Hepatic stellate cell (primary cell): ENCODE data around the gene DCTN5.
"Not testable (repeated sequence)": the region's sequence is repeated elsewhere in the genome, so short reads cannot be mapped to it uniquely, and the experiment has no call there.

Source experiments
- DNase-seq: peaks from one replicate; pipeline ENCODE4 v3.0.0; 2011; ENCODE audit warnings: low spot score

Gene DCTN5

DNA sequence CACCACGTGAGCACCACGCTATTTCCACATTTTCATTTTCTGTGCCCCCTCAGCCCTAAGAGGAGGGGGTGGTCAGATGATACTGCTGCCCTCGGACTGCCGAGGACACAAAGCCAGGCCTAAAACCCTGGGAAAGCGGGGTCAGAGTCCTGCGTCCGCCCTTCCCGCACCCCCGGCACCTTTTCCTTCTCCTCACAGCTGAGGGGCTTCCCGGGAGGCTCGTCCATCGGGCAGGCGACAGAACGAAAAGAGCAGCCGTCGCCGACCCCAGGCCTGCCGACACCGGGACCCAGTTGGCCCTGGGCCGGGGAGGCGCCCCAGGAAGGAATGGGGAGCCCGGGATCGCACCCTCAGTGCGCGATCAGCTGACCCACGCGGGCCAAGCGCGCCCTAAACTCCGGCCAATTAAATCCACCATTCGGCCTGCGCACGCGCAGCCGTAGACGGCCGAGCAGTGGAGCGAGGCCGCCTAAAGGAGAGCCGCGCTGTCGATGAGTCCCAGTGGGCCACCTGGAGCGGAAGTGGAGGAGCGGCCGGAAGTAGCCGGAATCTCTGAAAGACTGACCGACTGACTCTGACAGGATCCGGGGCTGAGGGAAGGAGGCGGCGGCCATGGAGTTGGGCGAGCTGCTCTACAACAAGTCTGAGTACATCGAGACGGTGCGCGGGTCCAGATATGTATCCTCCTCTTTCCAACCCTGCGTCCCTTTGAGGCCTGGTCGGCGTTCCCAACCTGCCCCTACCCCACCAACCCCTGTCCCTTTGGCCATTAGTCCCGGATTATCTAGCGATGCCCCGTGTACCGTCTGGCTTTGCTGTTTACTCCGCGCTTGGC, at the start of gene DCTN5, which contains the start of gene PALB2:
Gene DCTN5, plus strand, starts transcription at position 536 of the 835 bp plus-strand sequence. Its CDS starts 77 bp downstream, at position 613.
Gene PALB2, minus strand, starts transcription at position 380 of the 835 bp plus-strand sequence. Its CDS starts 153 bp downstream, at position 227.
- DNase-seq = peak; percentile 96

DNA sequence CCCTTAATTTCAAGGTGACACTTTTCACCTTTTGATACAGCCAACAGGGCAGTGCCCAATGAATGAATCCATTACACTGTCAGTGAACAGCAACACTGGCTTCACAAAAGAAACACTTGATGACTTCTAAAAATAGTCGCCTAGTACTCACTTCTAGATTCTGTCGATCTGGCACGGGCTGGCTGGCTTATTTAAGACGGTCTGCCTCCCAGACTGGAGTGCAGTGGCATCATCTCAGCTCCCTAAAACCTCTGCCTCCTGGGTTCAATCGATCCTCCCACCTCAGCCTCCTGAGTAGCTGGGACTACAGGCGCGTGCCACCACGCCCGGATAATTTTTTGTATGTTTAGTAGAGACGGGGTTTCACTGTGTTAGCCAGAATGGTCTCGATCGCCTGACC, 47.1 kb upstream of the DCTN5 start:
- DNase-seq = no peak

DNA sequence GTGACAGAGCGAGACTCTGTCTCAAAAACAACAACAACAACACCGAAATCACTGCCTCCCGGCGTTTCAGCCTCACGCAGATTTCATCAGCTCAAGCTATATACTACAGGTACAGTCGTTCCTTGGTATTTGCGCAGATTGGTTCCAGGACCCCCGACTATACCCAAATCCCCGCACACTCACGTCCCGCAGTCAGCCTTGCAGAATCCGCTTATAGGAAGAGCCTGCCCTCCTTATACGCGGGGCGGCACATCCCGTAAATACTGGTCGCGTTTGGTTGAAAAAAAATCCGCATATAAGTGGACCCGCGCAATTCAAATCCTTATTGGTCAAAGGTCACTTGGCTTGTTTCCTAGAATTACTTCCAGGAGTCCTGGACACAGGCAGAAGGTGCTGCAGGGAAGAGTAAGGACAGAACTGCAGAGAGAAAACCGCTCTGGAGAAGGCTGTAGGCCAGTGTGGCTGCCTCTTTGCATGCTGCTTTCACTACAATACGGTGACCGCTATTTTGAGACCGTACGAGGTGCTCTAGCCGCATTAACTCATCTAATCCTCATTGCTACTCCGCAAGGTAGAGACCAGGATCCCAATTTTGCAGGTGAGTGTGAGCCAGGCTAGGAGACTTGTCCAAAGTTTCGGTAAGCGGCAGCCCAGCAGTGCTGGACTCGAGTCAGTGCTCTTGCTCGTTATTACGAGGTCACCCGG, 45.9 kb upstream of the DCTN5 start:
- DNase-seq = no peak

DNA sequence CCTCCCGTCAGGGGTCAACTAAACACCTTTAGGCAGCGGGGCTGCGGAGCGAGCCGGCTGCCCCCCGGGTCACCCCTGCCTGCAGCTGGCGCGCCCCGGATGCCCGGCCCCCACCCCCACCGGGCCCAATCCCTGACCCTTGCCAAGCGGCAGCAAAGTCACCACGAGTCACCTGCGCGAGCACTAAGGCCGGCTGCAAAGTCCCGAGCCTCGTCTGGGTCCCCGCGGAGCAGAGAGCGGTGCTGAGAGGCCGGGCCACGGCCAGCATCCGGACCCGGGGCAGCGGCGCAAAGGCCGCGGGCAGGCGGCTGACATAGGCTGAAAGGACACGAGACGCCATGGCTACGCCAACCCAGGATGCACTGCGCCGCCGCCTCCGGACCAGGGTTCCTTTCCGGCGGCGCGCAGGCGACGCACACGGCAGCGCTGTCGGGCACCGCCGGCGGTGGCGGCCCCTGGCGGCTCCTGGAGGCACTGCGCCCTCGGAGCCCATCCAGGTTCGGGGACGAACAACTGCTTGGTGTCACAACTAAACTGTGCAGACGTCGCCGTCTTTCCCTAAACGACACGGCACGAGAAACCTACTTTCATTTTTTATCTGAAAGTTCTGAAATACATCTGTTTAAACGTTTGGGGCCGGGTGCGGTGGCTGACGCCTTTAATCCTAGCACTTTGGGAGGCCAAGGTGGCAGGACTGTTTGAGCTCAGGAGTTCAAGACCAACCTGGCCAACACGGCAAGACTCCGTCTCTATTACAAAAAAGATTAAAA, 45.1 kb upstream of the DCTN5 start, which contains the start of gene NDUFAB1:
Gene NDUFAB1, minus strand, starts transcription at position 366 of the 770 bp plus-strand sequence. Its CDS starts 26 bp downstream, at position 340.
- DNase-seq = peak; percentile 88

DNA sequence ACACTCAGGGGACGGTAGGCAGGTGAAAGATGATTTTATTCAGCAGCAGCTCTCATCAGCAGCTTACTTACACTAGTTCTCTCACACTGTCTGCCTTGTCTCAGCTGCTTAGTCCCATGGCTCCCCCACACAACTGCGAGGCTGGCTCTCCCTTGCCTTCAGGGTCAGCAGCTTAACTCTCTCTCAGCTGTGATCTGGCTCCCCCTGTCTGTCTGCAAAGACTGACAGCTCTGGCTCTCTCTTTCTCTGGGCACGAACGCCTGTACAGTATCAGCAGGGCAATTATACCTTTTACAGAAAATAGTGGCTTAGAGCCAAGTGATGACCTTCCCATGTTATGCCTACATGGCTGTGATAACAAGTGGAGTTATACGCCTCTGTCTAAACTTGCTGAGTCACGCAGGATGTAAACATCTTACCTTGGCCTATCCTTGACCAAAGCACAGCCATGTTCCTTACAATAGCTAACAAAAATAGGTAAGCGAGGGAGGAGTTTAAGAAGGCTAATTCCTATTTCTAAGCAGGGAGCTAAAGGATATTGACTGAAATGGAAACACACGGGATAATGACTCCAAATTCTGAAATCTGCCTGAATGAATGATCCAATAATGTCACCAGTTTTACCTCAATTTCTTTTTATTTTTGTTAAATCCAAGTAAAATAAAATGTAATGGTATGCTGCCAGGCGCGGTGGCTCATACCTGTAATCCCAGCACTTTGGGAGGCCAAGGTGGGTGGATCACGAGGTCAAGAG, 44.1 kb upstream of the DCTN5 start:
- no peak for DNase-seq

DNA sequence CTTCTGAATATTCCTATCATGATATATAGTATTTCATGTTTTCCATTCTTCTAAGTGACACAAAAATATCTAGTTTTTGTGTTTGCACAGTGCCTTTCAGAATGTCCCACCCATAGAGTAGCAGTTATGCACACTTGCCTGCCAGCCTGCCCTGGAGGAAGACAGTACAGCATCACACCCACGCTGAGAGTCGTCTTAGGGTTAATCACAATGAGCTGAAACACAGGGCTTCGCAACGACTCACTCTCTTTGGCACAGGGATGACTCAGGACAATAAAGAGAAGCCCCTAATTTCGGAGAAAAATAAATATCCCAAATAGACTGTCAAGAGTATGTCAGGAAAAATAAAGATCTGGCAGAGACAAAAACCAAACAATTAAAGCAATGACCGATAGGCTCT, 33.5 kb upstream of the DCTN5 start:
- no peak for DNase-seq

DNA sequence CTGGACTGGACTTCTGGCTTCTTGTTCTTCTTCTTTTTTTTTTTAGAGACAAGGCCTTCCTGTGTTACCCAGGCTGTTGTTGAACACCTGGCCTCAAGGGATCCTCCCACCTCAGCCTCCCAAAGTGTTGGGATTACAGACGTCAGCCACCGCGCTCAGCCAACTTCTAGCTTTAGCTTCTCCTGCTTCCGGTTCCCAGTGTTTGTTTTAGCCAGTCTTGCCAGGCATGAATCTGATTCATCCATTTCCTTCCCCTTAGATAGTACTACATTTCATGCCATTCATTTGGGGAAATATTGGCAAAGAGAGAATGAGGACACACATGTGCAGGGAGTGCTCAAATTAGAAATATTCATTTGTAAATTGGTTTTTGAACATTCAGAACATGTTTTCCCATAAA, 33.1 kb upstream of the DCTN5 start:
- peak; percentile 20 for DNase-seq

DNA sequence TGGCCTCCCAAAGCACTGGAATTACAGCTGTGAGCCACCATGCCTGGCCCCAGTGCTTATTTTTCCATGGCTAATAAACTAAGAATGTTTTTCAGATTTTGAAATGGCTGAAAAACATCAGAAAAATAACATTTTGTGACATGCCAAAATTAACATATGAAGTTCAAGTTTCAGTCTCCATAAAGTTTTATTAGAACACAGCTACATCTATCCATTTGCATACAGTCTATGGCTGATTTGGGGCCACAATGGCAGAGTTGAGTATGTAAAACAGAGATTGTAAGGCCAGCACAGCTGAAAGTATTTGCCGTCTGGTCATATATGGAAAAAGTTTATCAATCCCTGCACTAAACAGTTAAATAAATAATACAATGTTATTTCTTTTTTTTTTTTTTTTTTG, 31.3 kb upstream of the DCTN5 start:
- DNase-seq = no peak

DNA sequence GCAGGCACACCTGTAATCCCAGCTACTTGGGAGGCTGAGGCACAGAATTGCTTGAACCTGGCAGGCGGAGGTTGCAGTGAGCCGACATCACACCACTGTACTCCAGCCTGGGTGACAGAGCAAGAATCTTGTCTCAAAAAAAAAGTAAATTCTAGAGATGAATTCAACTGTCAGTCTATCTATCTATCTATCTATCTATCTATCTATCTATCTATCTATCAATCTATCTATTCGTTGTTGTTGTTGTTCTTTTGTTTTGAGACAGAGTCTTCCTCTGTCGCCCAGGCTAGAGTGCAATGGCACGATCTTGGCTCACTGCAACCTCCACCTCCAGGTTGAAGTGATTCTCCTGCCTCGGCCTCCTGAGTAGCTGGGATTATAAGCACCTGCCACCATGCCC, 30.4 kb upstream of the DCTN5 start:
- not testable (repeated sequence) for DNase-seq

DNA sequence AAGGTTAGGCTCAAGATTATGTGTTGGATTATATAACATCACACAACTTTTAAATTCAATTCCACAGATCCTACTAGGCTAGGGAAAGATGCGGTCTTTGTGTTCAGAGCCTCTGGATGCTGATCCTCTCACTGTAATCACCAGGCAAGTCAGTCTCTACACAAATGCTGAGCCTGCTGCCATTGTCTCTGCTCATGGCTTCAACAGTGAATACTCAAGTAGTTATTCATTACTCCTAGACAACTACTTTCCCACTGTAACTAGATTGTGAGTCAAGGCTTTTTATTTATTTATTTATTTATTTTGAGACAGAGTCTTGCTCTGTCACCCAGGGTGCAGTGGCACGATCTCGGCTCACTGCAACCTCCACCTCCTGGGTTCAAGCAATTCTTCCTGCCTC, 29.3 kb upstream of the DCTN5 start:
- DNase-seq = no peak

DNA sequence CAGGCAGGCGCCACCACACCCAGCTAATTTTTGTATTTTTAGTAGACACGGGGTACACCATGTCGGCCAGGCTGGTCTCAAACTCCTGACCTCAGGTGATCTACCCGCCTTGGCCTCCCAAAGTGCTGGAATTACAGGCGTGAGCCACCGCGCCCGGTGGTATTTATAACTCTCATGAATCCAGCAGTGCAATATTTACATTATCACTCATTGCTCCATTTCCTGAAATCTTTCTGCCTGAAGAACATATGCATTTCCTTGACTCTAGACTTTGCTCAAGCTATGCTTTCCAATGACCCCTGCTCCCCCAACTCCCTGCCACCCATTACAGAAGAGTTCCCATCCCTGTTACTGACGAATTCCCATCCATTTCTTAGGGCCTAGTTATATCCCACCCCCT, 25.5 kb upstream of the DCTN5 start:
- no peak for DNase-seq

DNA sequence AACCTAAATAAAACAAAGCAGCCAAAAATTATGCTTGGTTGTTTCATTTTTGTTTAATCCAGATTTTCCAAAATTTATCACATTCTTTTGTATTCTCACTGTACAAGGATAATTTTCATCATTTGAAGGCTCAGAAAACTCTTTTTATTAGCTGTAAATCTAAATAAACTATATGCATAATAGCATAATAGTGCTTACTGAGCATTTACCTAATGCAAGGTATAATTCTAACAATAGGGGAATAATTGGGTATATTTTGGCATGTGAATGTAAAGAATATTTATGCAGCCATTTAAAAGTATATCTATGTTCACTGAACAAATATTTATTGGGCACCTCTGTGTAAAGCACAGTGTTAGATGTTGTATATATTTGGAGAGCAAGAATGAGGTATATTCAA, 17.2 kb upstream of the DCTN5 start:
- no peak for DNase-seq

DNA sequence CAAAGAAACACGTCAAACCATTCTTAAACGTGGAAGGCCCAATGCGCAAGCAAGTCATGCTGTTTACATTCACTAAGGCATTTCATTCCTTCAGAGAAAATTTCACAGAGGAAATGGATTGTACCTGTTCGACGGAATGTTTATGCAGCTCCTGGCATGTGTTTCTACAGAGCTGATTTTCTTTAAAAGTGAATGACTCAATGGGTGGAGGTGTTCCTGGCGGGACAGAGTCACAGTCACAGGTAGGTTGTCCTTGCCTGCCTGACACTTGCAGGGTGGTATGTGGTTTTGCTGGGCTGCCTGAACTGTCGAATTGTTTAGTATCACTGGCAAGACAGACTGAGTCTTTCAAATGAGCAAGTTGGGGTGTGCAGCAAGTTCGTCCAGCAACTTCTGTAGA, 11.8 kb upstream of the DCTN5 start:
- DNase-seq = no peak

DNA sequence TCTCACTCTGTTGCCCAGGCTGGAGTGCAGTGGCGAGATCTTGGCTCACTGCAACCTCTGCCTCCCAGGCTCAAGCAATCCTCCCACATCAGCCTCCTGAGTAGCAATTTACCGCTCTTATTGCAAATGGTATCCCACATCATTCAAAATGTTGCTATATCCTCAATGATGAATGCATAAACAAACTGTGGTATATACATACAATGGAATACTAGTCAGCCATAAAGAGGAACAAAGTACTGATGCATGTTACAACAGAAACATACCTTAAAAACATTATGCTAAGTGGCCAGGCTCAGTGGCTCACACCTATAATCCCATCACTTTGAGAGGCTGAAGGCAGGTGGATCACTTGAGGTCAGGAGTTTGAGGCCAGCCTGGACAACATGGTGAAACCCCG, 9.4 kb upstream of the DCTN5 start:
- DNase-seq = not testable (repeated sequence)

DNA sequence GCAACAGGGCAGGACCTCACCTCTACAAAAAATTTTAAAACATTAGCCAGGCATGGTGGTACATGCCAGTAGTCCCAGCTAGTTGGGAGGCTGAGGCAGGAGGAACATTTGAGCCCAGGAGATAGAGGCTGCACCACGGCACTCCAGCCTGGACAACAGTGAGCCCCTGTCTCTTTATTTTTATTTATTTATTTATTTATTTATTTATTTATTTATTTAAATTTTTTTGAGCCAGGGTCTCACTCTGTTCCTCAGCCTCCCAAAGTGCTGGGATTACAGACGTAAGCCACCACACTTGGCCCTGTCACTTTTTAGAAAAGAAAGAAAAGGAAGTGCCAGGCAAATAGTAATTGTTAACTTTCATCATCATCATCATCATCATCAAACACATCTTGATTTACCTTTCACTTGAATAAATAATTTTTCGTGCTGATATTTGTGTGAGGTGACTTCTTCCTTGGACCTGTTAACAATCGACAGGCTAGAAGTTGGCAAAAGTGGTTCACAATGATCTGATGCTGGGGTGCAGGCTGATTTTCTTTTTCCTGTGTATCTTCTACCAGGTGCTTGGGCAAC, 6.7 kb upstream of the DCTN5 start:
- no peak for DNase-seq

DNA sequence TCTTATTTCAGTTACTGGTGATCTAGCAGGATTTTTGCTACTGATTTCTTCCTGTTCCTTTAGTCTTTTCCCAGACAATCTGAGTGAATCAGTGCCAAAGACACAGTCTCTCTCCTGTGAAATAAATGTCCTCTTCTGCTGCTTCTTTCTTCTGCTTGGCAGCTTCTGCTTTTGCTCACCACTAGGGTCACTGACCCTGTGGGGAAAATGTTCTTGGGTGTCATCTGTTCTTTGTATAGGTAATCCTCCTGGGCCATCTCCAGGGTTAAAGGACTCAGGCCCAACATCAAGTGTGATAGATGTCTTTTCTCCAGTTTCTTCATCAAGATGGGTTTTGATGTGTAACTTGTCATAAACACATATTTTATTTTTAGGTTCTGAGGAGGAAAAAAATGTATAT, 5.3 kb upstream of the DCTN5 start:
- DNase-seq = no peak

DNA sequence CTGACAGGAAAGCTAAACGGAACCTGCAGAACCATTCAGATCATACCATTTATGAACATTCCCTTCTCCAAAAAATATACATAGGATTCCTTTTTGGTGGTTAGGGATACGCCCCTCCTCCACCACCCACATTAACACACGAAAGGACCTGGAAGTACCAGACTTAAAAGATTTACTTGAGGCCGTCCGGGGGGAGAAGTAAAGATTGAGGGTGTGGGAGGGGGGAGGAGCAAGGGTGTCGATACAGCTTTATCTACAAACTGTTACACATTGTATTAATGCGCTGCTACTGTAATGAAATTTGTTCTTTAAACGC, 693 bp upstream of the DCTN5 start:
- DNase-seq = peak; percentile 11

DNA sequence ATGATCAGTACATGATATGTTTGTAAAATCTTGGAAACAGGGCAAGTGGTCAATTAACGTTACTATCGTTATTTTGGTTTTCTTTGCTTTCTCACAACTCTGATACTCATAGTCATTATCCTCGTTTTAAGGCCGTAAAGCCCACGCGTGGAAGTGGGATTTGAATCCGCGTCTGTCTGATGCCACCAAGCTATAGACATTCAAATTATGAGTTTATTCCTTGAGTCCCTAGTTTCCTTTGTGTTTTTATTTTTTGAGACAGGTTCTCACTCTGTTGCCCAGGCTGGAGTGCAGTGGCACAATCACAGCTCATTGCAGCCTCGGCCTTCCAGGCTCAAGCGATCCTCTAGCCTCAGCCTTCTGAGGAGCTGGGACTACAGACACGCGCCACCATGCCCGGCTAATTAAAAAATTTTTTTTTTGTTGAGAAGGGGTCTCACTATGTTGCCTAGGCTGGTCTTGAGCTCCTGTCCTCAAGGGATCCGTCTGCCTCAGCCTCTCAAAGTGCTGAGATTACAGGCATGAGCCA, 1.0 kb downstream of the DCTN5 start:
- DNase-seq = no peak

DNA sequence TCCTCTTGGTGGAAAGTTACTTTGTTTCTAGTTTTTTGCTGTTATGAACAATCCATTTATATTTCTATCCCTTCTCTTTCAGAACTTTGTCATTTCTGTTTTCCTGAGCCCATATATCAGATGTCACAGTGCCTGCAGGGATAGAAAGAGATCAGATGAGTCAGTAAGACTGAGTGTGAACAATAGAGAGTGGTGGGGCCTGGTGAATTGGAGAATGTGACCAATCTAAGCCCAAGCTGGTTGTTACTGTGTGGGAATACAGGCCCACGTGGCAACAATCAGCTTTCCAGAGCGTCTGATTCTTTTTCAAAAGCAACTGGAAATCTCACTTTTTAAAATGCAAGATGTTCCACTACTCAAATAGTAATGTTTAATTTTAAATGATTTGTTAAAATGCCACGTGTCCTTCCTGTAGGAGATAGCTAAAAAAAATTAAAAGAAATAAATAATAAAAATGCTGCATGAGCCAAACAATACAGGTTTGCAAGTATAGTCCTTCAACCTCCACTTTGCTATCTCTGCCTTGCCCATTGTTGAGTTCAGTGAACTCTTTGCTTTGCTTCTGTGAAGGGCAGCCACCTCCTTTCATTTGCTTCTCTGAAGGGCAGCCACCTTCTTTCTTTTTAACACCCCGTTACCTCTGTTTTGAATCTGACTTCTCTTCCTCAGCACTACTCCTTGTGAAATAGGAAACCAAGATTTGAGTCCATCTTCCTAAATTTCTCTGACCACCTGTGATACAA, 9.6 kb downstream of the DCTN5 start:
- no peak for DNase-seq

DNA sequence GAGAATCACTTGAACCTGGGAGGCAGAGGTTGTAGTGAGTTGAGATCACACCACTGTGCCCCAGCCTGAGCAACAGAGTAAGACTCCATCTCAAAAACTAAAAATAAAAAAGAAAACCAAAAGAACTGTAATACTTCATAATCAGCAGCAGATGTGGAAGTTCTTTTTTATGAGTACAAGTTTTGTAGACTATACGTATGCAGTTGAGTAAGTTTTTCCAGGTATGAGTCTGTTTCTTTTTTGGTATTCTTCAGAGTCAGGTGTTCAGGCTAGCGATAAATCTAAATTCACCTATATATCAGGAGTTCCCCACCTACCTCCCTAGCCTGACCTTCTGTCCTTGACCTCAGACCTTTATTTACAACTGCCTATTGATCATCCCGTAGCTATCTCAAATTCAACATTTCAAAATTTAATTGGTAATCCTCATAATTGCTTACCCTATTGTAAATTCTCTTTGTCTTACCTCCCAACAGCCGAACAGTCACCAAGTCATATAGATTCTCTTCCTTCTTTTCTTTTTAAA, 10.7 kb downstream of the DCTN5 start:
- no peak for DNase-seq
